ENCODE data around the gene WDTC1. TPM values are rescaled to one million over a fixed set of nuclear protein-coding genes. Genes with fewer than 3 reads are reported as not detected.

Gene WDTC1
- total RNA-seq, 1 experiment from 2014 or later, result 26.6 TPM

GRCh38 chr1:27345272-27345671 lies 110.8 kb downstream of the WDTC1 start:
- no peak for DNase-seq (ENCODE audit: low read depth, low spot score)
- H3K4me1 ChIP-seq (ENCODE audit: control insufficient read depth in 1 of 2, insufficient read depth in 2 of 2, low read length in 2 of 2), result peaks cover 41 to 79% of the 10 kb centered on the region in 2 experiments
- ChIA-PET POLR2A (no interaction called here), RAD21 (ENCODE audit: low non-redundant PET in 1 of 2, low total read pairs in 2 of 2, uncharacterized antibody in 2 of 2, unreplicated experiment in 2 of 2) (no interaction called here), CTCF (no interaction called here)
- no peaks in the 10 kb centered on the region for H3K36me3 ChIP-seq (ENCODE audit: control insufficient read depth in 1 of 2, insufficient read depth in 2 of 2, low read length in 2 of 2)
- no peak overlapping the region for H3K4me2 ChIP-seq (ENCODE audit: low read length)
- TF ChIP-seq EZH2phosphoT487 (IDR thresholded peaks at IDR 0.05; ENCODE audit: borderline replicate concordance) (no peak), MAX (IDR thresholded peaks at IDR 0.05) (no peak), SRF (IDR thresholded peaks at IDR 0.05; ENCODE audit: low read depth) (no peak), CBX3 (IDR thresholded peaks at IDR 0.05; ENCODE audit: low read depth) (no peak), FOSL1 (IDR thresholded peaks at IDR 0.05; ENCODE audit: low read depth) (no peak), EGR1 (IDR thresholded peaks at IDR 0.05; ENCODE audit: low read depth) (no peak), ZFX (IDR thresholded peaks at IDR 0.05) (no peak)
- H3K79me2 ChIP-seq (ENCODE audit: insufficient read depth, low read length), result peaks cover 21% of the 10 kb centered on the region; the same call in 1 of the 2 replicates
- H2AFZ ChIP-seq (ENCODE audit: low read depth, low read length, poor library complexity, severe bottlenecking), result no peak overlapping the region
- H3K27ac ChIP-seq (ENCODE audit: low read depth, low read length), result no peak overlapping the region
- no peak overlapping the region for H3K9ac ChIP-seq (ENCODE audit: low read length)
- H4K20me1 ChIP-seq (ENCODE audit: insufficient read depth), result no peaks in the 10 kb centered on the region
- H3K9me3 ChIP-seq (ENCODE audit: control insufficient read depth in 1 of 2, insufficient read depth in 1 of 2, low read depth in 1 of 2, low read length in 2 of 2), result no peaks in the 10 kb centered on the region
- intact Hi-C loops (cut with micrococcal nuclease), result no loop called here
- H3K4me3 ChIP-seq (replicated peaks in 1 of 2; ENCODE audit: low read depth in 1 of 2, low read length in 2 of 2), result no peak overlapping the region
- no TSS peak for BruUV-seq (replicated peaks)
- H3K27me3 ChIP-seq (ENCODE audit: insufficient read depth, low read length), result no peaks in the 10 kb centered on the region
- no peaks in the 10 kb centered on the region for H3K9me2 ChIP-seq (ENCODE audit: insufficient read depth)
- ATAC-seq, result no peak

GRCh38 chr1:27346357-27346756 lies 111.9 kb downstream of the WDTC1 start:
- H3K4me2 ChIP-seq (ENCODE audit: low read length), result no peak overlapping the region
- DNase-seq (ENCODE audit: low read depth, low spot score) (no peak), ATAC-seq (no peak)
- no peak overlapping the region for H2AFZ ChIP-seq (ENCODE audit: low read depth, low read length, poor library complexity, severe bottlenecking)
- no peak overlapping the region for H3K9ac ChIP-seq (ENCODE audit: low read length)
- no peaks in the 10 kb centered on the region for H3K27me3 ChIP-seq (ENCODE audit: insufficient read depth, low read length)
- no peaks in the 10 kb centered on the region for H3K36me3 ChIP-seq (ENCODE audit: control insufficient read depth in 1 of 2, insufficient read depth in 2 of 2, low read length in 2 of 2)
- H3K4me1 ChIP-seq (ENCODE audit: control insufficient read depth in 1 of 2, insufficient read depth in 2 of 2, low read length in 2 of 2), result peaks cover 35 to 68% of the 10 kb centered on the region in 2 experiments
- no peaks in the 10 kb centered on the region for H3K9me3 ChIP-seq (ENCODE audit: control insufficient read depth in 1 of 2, insufficient read depth in 1 of 2, low read depth in 1 of 2, low read length in 2 of 2)
- no TSS peak for BruUV-seq (replicated peaks)
- RAD21 ChIA-PET (ENCODE audit: low non-redundant PET in 1 of 2, low total read pairs in 2 of 2, uncharacterized antibody in 2 of 2, unreplicated experiment in 2 of 2), result no interaction called here
- H3K79me2 ChIP-seq (ENCODE audit: insufficient read depth, low read length), result peaks cover 21% of the 10 kb centered on the region; the same call in 1 of the 2 replicates
- intact Hi-C loops (cut with micrococcal nuclease), result no loop called here
- POLR2A ChIA-PET, result interaction anchor here (1.2 kb wide), 1 partner anchor 20 kb away, joined by 3 read pairs; the partner anchor contains the start of gene MAP3K6
- H3K9me2 ChIP-seq (ENCODE audit: insufficient read depth), result no peaks in the 10 kb centered on the region
- H3K4me3 ChIP-seq (replicated peaks in 1 of 2; ENCODE audit: low read depth in 1 of 2, low read length in 2 of 2), result no peak overlapping the region
- peak overlapping the region; percentile 20; the same call in 1 of the 2 replicates for H3K27ac ChIP-seq (ENCODE audit: low read depth, low read length)
- CTCF ChIA-PET, result interaction anchor here (1.4 kb wide), 1 partner anchor 42 kb away, joined by 3 read pairs; no protein-coding TSS in a partner anchor
- H4K20me1 ChIP-seq (ENCODE audit: insufficient read depth), result no peaks in the 10 kb centered on the region
- no peak for TF ChIP-seq POLR2A (IDR thresholded peaks at IDR 0.05; ENCODE audit: borderline replicate concordance, extremely low read depth, insufficient read depth, insufficient read length)
- TF ChIP-seq, protein P1, sequence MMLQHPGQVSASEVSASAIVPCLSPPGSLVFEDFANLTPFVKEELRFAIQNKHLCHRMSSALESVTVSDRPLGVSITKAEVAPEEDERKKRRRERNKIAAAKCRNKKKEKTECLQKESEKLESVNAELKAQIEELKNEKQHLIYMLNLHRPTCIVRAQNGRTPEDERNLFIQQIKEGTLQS (IDR thresholded peaks at IDR 0.05), result no peak
- no peak for TF ChIP-seq ELF1 (IDR thresholded peaks at IDR 0.05; ENCODE audit: borderline replicate concordance, low read depth)
- no peak for TF ChIP-seq RAD21 (IDR thresholded peaks at IDR 0.05; ENCODE audit: low read depth)
- no peak for TF ChIP-seq EZH2phosphoT487 (IDR thresholded peaks at IDR 0.05; ENCODE audit: borderline replicate concordance)
- no peak for TF ChIP-seq FOSL1 (IDR thresholded peaks at IDR 0.05; ENCODE audit: low read depth)
- TF ChIP-seq YY1 (IDR thresholded peaks at IDR 0.05; ENCODE audit: extremely low read depth, insufficient replicate concordance, low read depth, low read length), result no peak
- no peak for TF ChIP-seq ZNF274 (IDR thresholded peaks at IDR 0.05; ENCODE audit: low read depth, low read length)
- no peak for TF ChIP-seq TCF7L2 (IDR thresholded peaks at IDR 0.05; ENCODE audit: borderline replicate concordance, extremely low read depth, insufficient read depth, insufficient read length)
- no peak for TF ChIP-seq EZH2 (IDR thresholded peaks at IDR 0.05)
- TF ChIP-seq REST (IDR thresholded peaks at IDR 0.05; ENCODE audit: low read depth), result no peak

Data from HCT116 (cell line).